Activated naive CD4-positive, alpha-beta T cell treated with anti-CD3 and anti-CD28 coated beads, Interleukin-2, amount 10 ng/mL, durations not matched to agents 7 days and 5 days (primary cell): ENCODE results near the gene CENPP.

Experiments used
- CTCF ChIA-PET: fragments of 350-600 bp; sonication (Branson Sonifier 250); formaldehyde crosslinking; loops from one replicate; lab custom pipeline; 2021; ENCODE audit warnings: antibody characterized with exemption; lab: Charles Lee
- DNase-seq: peaks from one replicate; pipeline ENCODE4 v3.0.0-alpha.2; 2020
- H3K27ac Mint-ChIP-seq: one replicate; pipeline ENCODE4 v1.8.0; 2021; ENCODE audit warnings: mild to moderate bottlenecking, moderate library complexity, mixed read lengths
- H3K27me3 Mint-ChIP-seq: one replicate; pipeline ENCODE4 v1.8.0; 2021; ENCODE audit warnings: mild to moderate bottlenecking, mixed read lengths
- H3K36me3 Mint-ChIP-seq: one replicate; pipeline ENCODE4 v1.8.0; 2021; ENCODE audit warnings: mixed read lengths
- H3K4me1 Mint-ChIP-seq: one replicate; pipeline ENCODE4 v1.8.0; 2021; ENCODE audit warnings: mixed read lengths
- H3K4me3 Mint-ChIP-seq: one replicate; pipeline ENCODE4 v1.8.0; 2021; ENCODE audit warnings: mild to moderate bottlenecking, moderate library complexity, mixed read lengths
- H3K9me3 Mint-ChIP-seq: one replicate; pipeline ENCODE4 v1.8.0; 2021; ENCODE audit warnings: mixed read lengths

Gene CENPP

DNA sequence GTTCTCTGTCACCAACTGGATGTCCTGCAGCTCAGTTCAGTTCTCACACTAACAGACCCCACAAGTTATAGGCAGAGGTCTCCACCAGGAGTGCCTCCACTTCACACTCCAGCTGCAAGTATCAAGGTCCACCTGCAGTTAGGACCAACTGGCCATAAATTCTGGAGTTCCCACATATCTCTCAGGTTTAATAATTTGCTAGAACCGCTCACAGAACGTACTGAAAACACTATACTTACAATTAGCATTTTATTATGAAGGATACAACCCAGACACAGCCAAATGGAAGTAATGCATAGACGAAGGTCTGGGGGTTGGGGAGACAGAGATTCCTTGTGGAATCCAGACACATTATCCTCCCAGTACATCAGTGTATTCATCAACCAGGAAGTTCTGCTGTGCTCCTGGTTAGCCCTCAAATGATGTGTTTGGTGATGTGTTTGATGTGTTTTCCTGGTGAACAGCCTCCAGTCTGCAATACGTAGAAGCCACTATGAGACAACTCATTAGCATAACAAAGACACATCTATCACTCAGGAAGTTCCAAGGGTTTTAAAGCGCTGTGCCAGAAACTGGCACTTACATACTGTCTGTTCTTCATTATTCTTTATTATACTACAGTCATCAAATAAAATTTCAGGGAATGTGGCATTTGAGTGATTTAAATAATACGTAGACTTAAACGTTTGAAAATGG lies 53.3 kb downstream of the CENPP start:
- H3K4me1 Mint-ChIP-seq: peaks cover 23% of the 10 kb centered on the region
- CTCF ChIA-PET: no interaction called here
- H3K9me3 Mint-ChIP-seq: peaks cover 6% of the 10 kb centered on the region
- no peak overlapping the region for H3K27ac Mint-ChIP-seq
- peaks cover 22% of the 10 kb centered on the region for H3K36me3 Mint-ChIP-seq
- DNase-seq: no peak
- H3K4me3 Mint-ChIP-seq: no peak overlapping the region
- H3K27me3 Mint-ChIP-seq: no peaks in the 10 kb centered on the region

DNA sequence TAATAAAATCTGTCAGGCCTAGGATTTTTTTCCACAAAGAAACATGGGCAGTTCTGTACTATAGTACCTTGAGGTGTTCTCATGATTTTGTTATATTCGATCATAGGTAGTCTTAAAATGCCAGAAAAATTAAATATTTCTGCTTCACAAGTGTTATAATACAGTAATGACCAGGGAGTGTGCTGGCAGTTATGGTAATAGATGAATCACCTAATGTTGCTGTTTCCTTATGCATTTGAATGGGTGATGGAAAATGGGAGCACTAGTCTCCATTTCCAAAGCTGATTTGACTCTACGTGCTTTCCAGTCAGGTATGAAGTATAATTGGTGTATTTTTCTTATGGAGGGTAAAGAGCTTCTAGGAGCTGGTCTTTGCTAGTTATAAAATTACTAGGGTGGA lies 54.9 kb downstream of the CENPP start:
- no peak for DNase-seq
- H3K4me3 Mint-ChIP-seq: no peak overlapping the region
- H3K9me3 Mint-ChIP-seq: no peaks in the 10 kb centered on the region
- peaks cover 23% of the 10 kb centered on the region for H3K4me1 Mint-ChIP-seq
- peaks cover 12% of the 10 kb centered on the region for H3K36me3 Mint-ChIP-seq
- CTCF ChIA-PET: no interaction called here
- no peaks in the 10 kb centered on the region for H3K27me3 Mint-ChIP-seq
- no peak overlapping the region for H3K27ac Mint-ChIP-seq

DNA sequence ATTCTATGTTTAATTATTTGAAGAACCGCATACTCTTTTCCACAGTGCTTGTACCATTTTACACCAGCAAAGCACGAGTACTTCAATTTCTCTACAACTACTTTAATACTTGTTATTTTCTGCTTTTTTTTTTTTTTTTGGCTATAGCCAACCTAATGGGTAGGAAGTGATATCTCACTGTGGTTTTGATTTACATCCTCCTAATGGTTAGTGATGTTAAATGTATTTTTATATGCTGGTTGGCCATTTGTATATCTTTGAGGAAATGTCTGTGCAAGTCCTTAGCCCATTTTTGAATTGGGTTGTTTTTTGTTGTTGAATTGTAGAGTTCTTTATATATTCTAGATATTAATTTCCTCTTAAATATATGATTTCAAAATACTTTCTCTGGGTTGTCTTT lies 56.0 kb downstream of the CENPP start:
- H3K4me1 Mint-ChIP-seq: peaks cover 23% of the 10 kb centered on the region
- H3K4me3 Mint-ChIP-seq: no peak overlapping the region
- H3K27ac Mint-ChIP-seq: no peak overlapping the region
- DNase-seq: no peak
- CTCF ChIA-PET: no interaction called here
- H3K9me3 Mint-ChIP-seq: no peaks in the 10 kb centered on the region
- peaks cover 6% of the 10 kb centered on the region for H3K36me3 Mint-ChIP-seq
- no peaks in the 10 kb centered on the region for H3K27me3 Mint-ChIP-seq

- Mint-ChIP-seq H3K27me3 (no peaks in the 10 kb centered on the region), H3K4me3 (no peak overlapping the region), H3K4me1 (peaks cover 4% of the 10 kb centered on the region), H3K27ac (no peak overlapping the region), H3K36me3 (peaks cover 3% of the 10 kb centered on the region), H3K9me3 (no peaks in the 10 kb centered on the region)
- CTCF ChIA-PET: no interaction called here
- no peak for DNase-seq
These were observed 58.6 kb downstream of the CENPP start for GRCh38 chr9:92384375-92384774.

- DNase-seq: no peak
- H3K4me1 Mint-ChIP-seq: no peaks in the 10 kb centered on the region
- no peaks in the 10 kb centered on the region for H3K27me3 Mint-ChIP-seq
- no peaks in the 10 kb centered on the region for H3K36me3 Mint-ChIP-seq
- no peak overlapping the region for H3K27ac Mint-ChIP-seq
- no peaks in the 10 kb centered on the region for H3K9me3 Mint-ChIP-seq
- CTCF ChIA-PET: no interaction called here
- no peak overlapping the region for H3K4me3 Mint-ChIP-seq
These were observed 59.2 kb downstream of the CENPP start for GRCh38 chr9:92385001-92385400.

- no peaks in the 10 kb centered on the region for H3K27me3 Mint-ChIP-seq
- no peaks in the 10 kb centered on the region for H3K4me1 Mint-ChIP-seq
- H3K27ac Mint-ChIP-seq: no peak overlapping the region
- H3K36me3 Mint-ChIP-seq: no peaks in the 10 kb centered on the region
- CTCF ChIA-PET: no interaction called here
- DNase-seq: no peak
- no peak overlapping the region for H3K4me3 Mint-ChIP-seq
- H3K9me3 Mint-ChIP-seq: no peaks in the 10 kb centered on the region
These were observed 59.7 kb downstream of the CENPP start for GRCh38 chr9:92385477-92385876.

GRCh38 chr9:92385953-92386352 lies 60.2 kb downstream of the CENPP start:
- no peaks in the 10 kb centered on the region for H3K9me3 Mint-ChIP-seq
- H3K27ac Mint-ChIP-seq: no peak overlapping the region
- DNase-seq: no peak
- H3K36me3 Mint-ChIP-seq: no peaks in the 10 kb centered on the region
- CTCF ChIA-PET: no interaction called here
- H3K27me3 Mint-ChIP-seq: no peaks in the 10 kb centered on the region
- H3K4me3 Mint-ChIP-seq: no peak overlapping the region
- no peaks in the 10 kb centered on the region for H3K4me1 Mint-ChIP-seq

DNA sequence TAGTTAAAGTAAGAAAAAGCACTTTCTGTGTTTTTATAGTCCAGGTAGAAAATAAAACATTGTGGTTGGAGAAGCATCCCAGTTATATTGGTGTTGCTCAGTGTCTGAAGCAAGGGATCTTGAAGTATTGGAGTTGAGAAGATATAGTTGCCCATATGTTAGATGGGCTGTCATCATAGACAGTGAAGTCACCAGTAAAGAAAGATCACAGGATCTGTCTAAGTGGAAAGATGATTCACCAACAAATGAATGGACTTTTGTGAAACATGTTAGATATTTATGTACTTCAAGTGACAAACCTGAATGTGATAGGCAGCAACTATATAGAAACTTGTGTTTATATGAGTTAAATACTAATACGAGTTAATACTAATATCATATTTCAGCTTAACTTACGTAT lies 66.9 kb downstream of the CENPP start:
- no peak for DNase-seq
- no peak overlapping the region for H3K27ac Mint-ChIP-seq
- H3K36me3 Mint-ChIP-seq: no peaks in the 10 kb centered on the region
- CTCF ChIA-PET: no interaction called here
- H3K27me3 Mint-ChIP-seq: no peaks in the 10 kb centered on the region
- no peaks in the 10 kb centered on the region for H3K4me1 Mint-ChIP-seq
- H3K4me3 Mint-ChIP-seq: no peak overlapping the region
- no peaks in the 10 kb centered on the region for H3K9me3 Mint-ChIP-seq

- H3K4me1 Mint-ChIP-seq: no peaks in the 10 kb centered on the region
- DNase-seq: no peak
- CTCF ChIA-PET: no interaction called here
- no peaks in the 10 kb centered on the region for H3K36me3 Mint-ChIP-seq
- no peak overlapping the region for H3K4me3 Mint-ChIP-seq
- H3K27ac Mint-ChIP-seq: no peak overlapping the region
- no peaks in the 10 kb centered on the region for H3K9me3 Mint-ChIP-seq
- H3K27me3 Mint-ChIP-seq: no peaks in the 10 kb centered on the region
These were observed 67.9 kb downstream of the CENPP start for GRCh38 chr9:92393686-92394085.

GRCh38 chr9:92395617-92396016 lies 69.9 kb downstream of the CENPP start:
- no peaks in the 10 kb centered on the region for H3K4me1 Mint-ChIP-seq
- H3K4me3 Mint-ChIP-seq: no peak overlapping the region
- CTCF ChIA-PET: no interaction called here
- DNase-seq: no peak
- H3K9me3 Mint-ChIP-seq: no peaks in the 10 kb centered on the region
- no peaks in the 10 kb centered on the region for H3K36me3 Mint-ChIP-seq
- no peaks in the 10 kb centered on the region for H3K27me3 Mint-ChIP-seq
- H3K27ac Mint-ChIP-seq: no peak overlapping the region

DNA sequence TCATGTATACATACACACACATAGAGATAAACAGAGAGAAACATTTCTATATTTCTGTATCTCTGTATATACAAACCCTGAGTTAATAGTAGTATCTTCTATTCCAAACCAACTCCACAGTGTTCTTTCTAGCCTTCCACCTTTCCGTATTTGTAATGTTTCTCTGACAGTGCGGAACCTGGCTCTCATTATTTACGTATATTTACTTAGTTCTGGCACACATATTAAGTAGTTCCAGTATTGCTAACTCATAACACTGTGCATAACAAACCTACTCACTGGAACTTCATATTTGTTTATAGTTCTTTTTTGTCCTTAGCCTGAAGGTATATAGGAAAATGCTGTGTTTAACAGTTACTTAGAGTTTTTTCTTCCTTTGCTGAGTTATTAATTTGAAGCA lies 72.1 kb downstream of the CENPP start:
- no peaks in the 10 kb centered on the region for H3K36me3 Mint-ChIP-seq
- DNase-seq: no peak
- H3K27ac Mint-ChIP-seq: no peak overlapping the region
- H3K4me3 Mint-ChIP-seq: no peak overlapping the region
- H3K4me1 Mint-ChIP-seq: no peaks in the 10 kb centered on the region
- no peaks in the 10 kb centered on the region for H3K9me3 Mint-ChIP-seq
- CTCF ChIA-PET: no interaction called here
- H3K27me3 Mint-ChIP-seq: no peaks in the 10 kb centered on the region

- CTCF ChIA-PET: no interaction called here
- Mint-ChIP-seq H3K4me1 (peaks cover 27% of the 10 kb centered on the region), H3K4me3 (no peak overlapping the region), H3K9me3 (no peaks in the 10 kb centered on the region), H3K36me3 (peaks cover 2% of the 10 kb centered on the region), H3K27ac (no peak overlapping the region), H3K27me3 (no peaks in the 10 kb centered on the region)
- no peak for DNase-seq
These were observed 76.6 kb downstream of the CENPP start for GRCh38 chr9:92402360-92402759.

GRCh38 chr9:92402826-92403745 lies 77.3 kb downstream of the CENPP start:
- Mint-ChIP-seq H3K4me3 (no peak overlapping the region), H3K27me3 (no peaks in the 10 kb centered on the region), H3K36me3 (peaks cover 2% of the 10 kb centered on the region), H3K4me1 (peaks cover 27% of the 10 kb centered on the region), H3K27ac (no peak overlapping the region), H3K9me3 (no peaks in the 10 kb centered on the region)
- CTCF ChIA-PET: interaction anchor here (0.6 kb wide), 1 partner anchor 27 kb away, joined by 4 read pairs; no protein-coding TSS in a partner anchor
- no peak for DNase-seq

DNA sequence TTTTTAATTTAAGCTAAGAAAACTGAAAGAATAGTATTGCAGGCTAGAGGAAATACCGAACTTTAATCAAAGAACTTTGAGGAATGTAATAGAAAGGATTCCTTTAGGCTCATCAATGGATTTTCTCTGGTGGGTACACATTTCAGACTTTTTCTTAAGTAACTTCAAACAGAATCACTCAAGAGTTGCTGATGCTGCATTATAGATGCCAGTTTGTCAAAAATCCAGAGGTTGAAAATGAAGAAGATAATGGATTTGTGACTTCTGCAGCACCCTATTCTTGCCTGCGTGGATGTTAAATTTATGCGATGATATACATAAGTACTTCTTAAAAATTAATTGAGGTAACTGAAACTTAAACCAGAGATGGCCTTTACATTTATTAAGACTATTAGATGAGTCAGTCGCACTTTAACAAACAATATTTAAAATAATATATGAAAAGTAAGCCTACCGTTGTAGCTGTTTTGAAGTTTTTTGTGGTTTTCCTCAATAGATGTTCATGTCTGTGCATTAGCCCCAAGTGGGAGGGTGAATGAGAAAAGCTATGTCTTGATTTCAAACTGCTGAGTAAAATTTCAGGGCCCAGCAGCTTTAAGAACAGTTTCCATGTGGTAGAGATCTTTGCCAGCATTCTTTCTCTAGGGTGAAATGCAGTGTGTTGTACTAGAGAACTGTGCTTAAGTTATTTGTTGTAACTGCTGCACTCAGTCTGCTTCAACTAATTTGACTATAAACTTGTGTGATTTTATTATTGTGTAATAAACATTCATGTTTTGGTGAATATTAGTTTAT lies 78.5 kb downstream of the CENPP start, which contains the start of gene OGN:
Gene OGN, minus strand, starts transcription at position 537 of the 795 bp plus-strand sequence. CDS start 1,171 bp downstream, outside the sequence.
- Mint-ChIP-seq H3K27me3 (no peaks in the 10 kb centered on the region), H3K4me3 (no peak within 1 kb of the TSS), H3K4me1 (peaks cover 27% of the 10 kb centered on the region), H3K36me3 (peaks cover 4% of the 10 kb centered on the region), H3K9me3 (no peaks in the 10 kb centered on the region), H3K27ac (no peak within 1 kb of the TSS)
- DNase-seq: no peak
- CTCF ChIA-PET: no interaction called here
